Measurements from ENCODE around the gene CCDC80.

The CCDC80 gene

DNA sequence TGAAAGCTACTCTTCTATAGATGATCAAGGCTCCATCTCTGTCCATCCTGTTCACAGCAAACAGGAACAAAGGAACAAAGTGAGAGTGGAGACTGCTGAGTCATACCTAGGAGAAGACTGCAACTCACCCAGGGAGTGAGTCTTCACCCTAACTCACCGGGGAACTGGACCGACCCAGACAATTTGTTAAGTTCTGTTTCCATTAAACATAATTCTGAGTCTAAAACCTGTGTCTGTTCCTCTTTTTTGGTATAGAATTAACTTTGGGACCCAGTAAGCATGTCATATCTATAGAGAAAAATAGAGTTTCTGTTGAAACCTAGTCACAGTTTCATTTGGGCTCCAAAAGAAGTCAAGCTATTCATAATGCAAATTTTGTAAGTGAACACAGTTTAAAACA lies 21.6 kb downstream of the CCDC80 start:
- DNase-seq (ENCODE audit: low read depth in 1 of 2, low spot score in 1 of 2) = no peak
- Histone ChIP-seq H3K27ac (replicated peaks) (no peak overlapping the region), H3K4me3 (replicated peaks; ENCODE audit: insufficient read depth, low read length) (no peak overlapping the region), H3K27me3 (ENCODE audit: insufficient read depth, poor library complexity, severe bottlenecking) (no peaks in the 10 kb centered on the region)
- TF ChIP-seq SPI1 (IDR thresholded peaks at IDR 0.05; ENCODE audit: borderline replicate concordance, low read depth) = no peak

GRCh38 chr3:112617285-112617684 lies 23.7 kb downstream of the CCDC80 start:
- Histone ChIP-seq H3K27ac (replicated peaks) (no peak overlapping the region), H3K4me3 (replicated peaks; ENCODE audit: insufficient read depth, low read length) (no peak overlapping the region), H3K27me3 (ENCODE audit: insufficient read depth, poor library complexity, severe bottlenecking) (no peaks in the 10 kb centered on the region)
- TF ChIP-seq CTCF (IDR thresholded peaks at IDR 0.05; ENCODE audit: insufficient read depth, low read length) = no peak
- no peak for TF ChIP-seq SPI1 (IDR thresholded peaks at IDR 0.05; ENCODE audit: borderline replicate concordance, low read depth)
- TF ChIP-seq POLR2AphosphoS5 (IDR thresholded peaks at IDR 0.05; ENCODE audit: low read depth) = no peak
- DNase-seq (ENCODE audit: low read depth in 1 of 2, low spot score in 1 of 2) = no peak

DNA sequence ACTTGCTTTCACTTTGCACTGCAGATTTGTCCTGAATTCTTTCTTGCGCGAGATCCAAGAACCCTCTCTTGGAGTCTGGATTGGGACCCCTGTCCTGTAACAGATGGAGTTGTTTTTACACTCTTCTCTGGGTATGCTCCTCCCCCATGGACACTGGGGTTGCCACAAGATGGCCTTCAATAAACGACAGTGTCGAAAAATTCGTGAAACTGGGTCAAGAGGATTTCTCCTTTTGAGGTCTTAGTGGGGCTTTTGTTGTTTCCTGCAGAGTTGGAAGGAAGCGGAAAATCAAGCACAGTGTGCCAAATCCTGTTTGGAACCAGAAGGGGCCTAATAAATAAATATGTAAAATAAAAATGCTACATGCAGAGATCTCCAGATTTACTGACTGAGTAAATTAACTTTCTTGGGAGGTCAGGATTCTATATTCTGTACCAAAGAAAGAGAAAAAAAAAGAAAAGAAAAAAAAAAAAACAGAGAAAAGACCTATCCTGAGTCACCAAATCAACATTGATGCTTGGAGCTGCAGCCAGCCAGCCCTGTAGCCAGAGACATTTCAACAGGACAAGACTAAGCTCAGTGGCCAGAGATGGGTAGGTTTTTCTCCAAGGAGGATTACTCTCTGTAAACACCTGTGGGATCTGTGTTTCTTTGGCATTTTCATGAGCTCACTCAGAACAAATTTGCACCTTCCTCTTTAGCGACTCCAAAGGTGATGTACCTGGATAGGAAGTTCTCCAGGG lies 24.8 kb downstream of the CCDC80 start:
- no peak overlapping the region for H3K4me3 ChIP-seq (replicated peaks; ENCODE audit: insufficient read depth, low read length)

GRCh38 chr3:112611752-112612515 lies 29.0 kb downstream of the CCDC80 start:
- TF ChIP-seq, protein P1, sequence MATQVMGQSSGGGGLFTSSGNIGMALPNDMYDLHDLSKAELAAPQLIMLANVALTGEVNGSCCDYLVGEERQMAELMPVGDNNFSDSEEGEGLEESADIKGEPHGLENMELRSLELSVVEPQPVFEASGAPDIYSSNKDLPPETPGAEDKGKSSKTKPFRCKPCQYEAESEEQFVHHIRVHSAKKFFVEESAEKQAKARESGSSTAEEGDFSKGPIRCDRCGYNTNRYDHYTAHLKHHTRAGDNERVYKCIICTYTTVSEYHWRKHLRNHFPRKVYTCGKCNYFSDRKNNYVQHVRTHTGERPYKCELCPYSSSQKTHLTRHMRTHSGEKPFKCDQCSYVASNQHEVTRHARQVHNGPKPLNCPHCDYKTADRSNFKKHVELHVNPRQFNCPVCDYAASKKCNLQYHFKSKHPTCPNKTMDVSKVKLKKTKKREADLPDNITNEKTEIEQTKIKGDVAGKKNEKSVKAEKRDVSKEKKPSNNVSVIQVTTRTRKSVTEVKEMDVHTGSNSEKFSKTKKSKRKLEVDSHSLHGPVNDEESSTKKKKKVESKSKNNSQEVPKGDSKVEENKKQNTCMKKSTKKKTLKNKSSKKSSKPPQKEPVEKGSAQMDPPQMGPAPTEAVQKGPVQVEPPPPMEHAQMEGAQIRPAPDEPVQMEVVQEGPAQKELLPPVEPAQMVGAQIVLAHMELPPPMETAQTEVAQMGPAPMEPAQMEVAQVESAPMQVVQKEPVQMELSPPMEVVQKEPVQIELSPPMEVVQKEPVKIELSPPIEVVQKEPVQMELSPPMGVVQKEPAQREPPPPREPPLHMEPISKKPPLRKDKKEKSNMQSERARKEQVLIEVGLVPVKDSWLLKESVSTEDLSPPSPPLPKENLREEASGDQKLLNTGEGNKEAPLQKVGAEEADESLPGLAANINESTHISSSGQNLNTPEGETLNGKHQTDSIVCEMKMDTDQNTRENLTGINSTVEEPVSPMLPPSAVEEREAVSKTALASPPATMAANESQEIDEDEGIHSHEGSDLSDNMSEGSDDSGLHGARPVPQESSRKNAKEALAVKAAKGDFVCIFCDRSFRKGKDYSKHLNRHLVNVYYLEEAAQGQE (IDR thresholded peaks at IDR 0.05; ENCODE audit: insufficient replicate concordance, low read depth) = no peak
- TF ChIP-seq SPI1 (IDR thresholded peaks at IDR 0.05; ENCODE audit: borderline replicate concordance, low read depth) = no peak
- TF ChIP-seq GABPA (IDR thresholded peaks at IDR 0.05; ENCODE audit: low read depth) = no peak
- TF ChIP-seq POLR2AphosphoS5 (IDR thresholded peaks at IDR 0.05; ENCODE audit: low read depth) = no peak
- no peak for TF ChIP-seq CTCF (IDR thresholded peaks at IDR 0.05; ENCODE audit: insufficient read depth, low read length)
- Histone ChIP-seq H3K27me3 (ENCODE audit: insufficient read depth, poor library complexity, severe bottlenecking) (no peaks in the 10 kb centered on the region), H3K27ac (replicated peaks) (no peak overlapping the region), H3K4me3 (replicated peaks; ENCODE audit: insufficient read depth, low read length) (no peak overlapping the region)
- no peak for DNase-seq (ENCODE audit: low read depth in 1 of 2, low spot score in 1 of 2)

More for the DNA sequence above, 24.8 kb downstream of the CCDC80 start:
- no peak for DNase-seq (ENCODE audit: low read depth in 1 of 2, low spot score in 1 of 2)
- H3K27ac ChIP-seq (replicated peaks) = no peak overlapping the region
- TF ChIP-seq SPI1 (IDR thresholded peaks at IDR 0.05; ENCODE audit: borderline replicate concordance, low read depth) (no peak), GABPA (IDR thresholded peaks at IDR 0.05; ENCODE audit: low read depth) (no peak), CTCF (IDR thresholded peaks at IDR 0.05; ENCODE audit: insufficient read depth, low read length) (no peak), POLR2AphosphoS5 (IDR thresholded peaks at IDR 0.05; ENCODE audit: low read depth) (no peak)
- TF ChIP-seq, protein P1 (IDR thresholded peaks at IDR 0.05; ENCODE audit: insufficient replicate concordance, low read depth) = no peak
- no peaks in the 10 kb centered on the region for H3K27me3 ChIP-seq (ENCODE audit: insufficient read depth, poor library complexity, severe bottlenecking)

Measured in HL-60 (cell line).